Measurements from ENCODE around the gene NDUFAF4.

The NDUFAF4 gene

GRCh38 chr6:96878143-96878542 is 19.5 kb downstream of the NDUFAF4 start:
- H3K4me3 ChIP-seq (ENCODE audit: low read length): no peak overlapping the region
- DNase-seq (ENCODE audit: low read depth): no peak
- TF ChIP-seq, protein P1, sequence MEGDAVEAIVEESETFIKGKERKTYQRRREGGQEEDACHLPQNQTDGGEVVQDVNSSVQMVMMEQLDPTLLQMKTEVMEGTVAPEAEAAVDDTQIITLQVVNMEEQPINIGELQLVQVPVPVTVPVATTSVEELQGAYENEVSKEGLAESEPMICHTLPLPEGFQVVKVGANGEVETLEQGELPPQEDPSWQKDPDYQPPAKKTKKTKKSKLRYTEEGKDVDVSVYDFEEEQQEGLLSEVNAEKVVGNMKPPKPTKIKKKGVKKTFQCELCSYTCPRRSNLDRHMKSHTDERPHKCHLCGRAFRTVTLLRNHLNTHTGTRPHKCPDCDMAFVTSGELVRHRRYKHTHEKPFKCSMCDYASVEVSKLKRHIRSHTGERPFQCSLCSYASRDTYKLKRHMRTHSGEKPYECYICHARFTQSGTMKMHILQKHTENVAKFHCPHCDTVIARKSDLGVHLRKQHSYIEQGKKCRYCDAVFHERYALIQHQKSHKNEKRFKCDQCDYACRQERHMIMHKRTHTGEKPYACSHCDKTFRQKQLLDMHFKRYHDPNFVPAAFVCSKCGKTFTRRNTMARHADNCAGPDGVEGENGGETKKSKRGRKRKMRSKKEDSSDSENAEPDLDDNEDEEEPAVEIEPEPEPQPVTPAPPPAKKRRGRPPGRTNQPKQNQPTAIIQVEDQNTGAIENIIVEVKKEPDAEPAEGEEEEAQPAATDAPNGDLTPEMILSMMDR (IDR thresholded peaks at IDR 0.05; ENCODE audit: insufficient read depth, low read depth, low read length, missing control alignments): no peak

DNA sequence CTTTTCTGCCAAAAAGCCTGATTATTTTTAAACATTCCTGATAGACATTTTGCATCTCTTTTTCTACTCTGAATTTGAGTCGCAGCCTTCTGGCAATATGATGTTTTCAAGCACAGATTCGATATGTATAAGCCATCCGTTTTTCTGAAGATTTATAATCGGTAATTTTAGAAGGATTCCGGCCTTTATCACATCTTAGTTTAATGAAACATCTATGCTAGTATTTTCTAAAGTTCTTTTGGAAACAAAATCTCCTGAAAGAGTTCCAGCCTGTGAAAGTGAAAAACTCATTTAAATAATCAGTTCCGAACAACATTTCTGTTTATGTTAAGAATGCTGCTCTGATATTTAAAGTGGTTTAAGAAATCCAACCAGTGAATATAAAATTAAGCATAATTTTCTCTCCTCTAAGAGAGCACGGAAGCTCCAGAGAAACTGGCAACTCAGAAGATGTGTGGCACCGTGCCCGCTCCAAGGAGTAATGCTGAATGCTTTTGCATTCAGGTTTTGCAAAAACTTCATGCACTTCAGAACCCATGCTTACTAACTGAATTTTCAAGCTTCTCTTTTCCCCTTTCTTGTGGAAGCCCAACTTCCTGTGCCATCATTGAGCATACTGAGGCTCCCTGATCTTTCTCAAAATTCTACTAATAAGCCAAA is 20.7 kb downstream of the NDUFAF4 start:
- no peak overlapping the region for H3K4me3 ChIP-seq (ENCODE audit: low read length)
- TF ChIP-seq, protein P1 (IDR thresholded peaks at IDR 0.05; ENCODE audit: insufficient read depth, low read depth, low read length, missing control alignments): no peak
- DNase-seq (ENCODE audit: low read depth): no peak

GRCh38 chr6:96872976-96873375 is 24.7 kb downstream of the NDUFAF4 start:
- H3K4me3 ChIP-seq (ENCODE audit: low read length): no peak overlapping the region
- TF ChIP-seq, protein P1 (IDR thresholded peaks at IDR 0.05; ENCODE audit: insufficient read depth, low read depth, low read length, missing control alignments): no peak
- DNase-seq (ENCODE audit: low read depth): no peak

GRCh38 chr6:96865055-96865405 is 32.7 kb downstream of the NDUFAF4 start:
- DNase-seq (ENCODE audit: low read depth): no peak
- TF ChIP-seq, protein P1 (IDR thresholded peaks at IDR 0.05; ENCODE audit: insufficient read depth, low read depth, low read length, missing control alignments): no peak
- H3K4me3 ChIP-seq (ENCODE audit: low read length): no peak overlapping the region

- TF ChIP-seq, protein P1 (IDR thresholded peaks at IDR 0.05; ENCODE audit: insufficient read depth, low read depth, low read length, missing control alignments): no peak
- no peak for DNase-seq (ENCODE audit: low read depth)
- H3K4me3 ChIP-seq (ENCODE audit: low read length): no peak overlapping the region
These were observed 33.3 kb downstream of the NDUFAF4 start for GRCh38 chr6:96864216-96865054.

DNA sequence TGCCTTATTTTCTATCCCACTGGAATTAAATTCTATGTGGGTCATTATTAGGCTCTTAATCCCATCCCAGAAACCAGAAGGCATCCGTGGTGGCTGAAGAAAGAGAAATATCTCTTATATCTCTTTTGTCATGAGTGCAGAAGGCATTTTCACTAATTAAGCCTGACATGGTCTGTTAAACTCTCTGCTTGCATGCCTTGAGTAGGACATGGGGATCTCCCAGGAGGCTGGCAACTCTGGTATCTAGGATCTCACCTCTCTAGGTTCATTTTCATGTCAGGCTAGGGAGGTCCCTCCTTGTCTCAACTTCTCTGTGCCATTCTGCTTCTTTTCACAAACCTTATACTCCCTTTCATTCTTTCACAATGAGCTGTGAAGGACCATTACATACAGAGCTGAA is 35.1 kb downstream of the NDUFAF4 start:
- no peak overlapping the region for H3K4me3 ChIP-seq (ENCODE audit: low read length)
- TF ChIP-seq, protein P1 (IDR thresholded peaks at IDR 0.05; ENCODE audit: insufficient read depth, low read depth, low read length, missing control alignments): no peak
- no peak for DNase-seq (ENCODE audit: low read depth)

Measured in epithelial cell of esophagus (primary cell).